SK-N-SH treated with all-trans-retinoic acid at 6 μM for 48 hours (cell line): Measurements from ENCODE around the gene MTAP.

Experiments used
- TSHZ2 ChIP-seq: fragments of 250-450 bp; sonication (Bioruptor Pico); IDR thresholded peaks from 2 replicates; pipeline ENCODE4 v1.5.0; 2020; ENCODE audit warnings: mild to moderate bottlenecking, moderate library complexity
- ZFP3 ChIP-seq: fragments of 250-450 bp; sonication (Bioruptor Pico); IDR thresholded peaks from 2 replicates; pipeline ENCODE4 v1.5.0; 2020; ENCODE audit warnings: mild to moderate bottlenecking, moderate library complexity

GRCh38 chr9:21871256-21871975 lies 69.0 kb downstream of the MTAP start:
- TF ChIP-seq ZFP3 (CRISPR knock-in tag) (no peak), TSHZ2 (CRISPR knock-in tag) (no peak)
